GM18511 (cell line): ENCODE results near the gene MAPT.

ENCODE experiments used
- ATAC-seq: cut with Tn5 transposase; IDR thresholded peaks from one replicate; pipeline ENCODE4 v1.9.1; 2021; ENCODE audit warnings: mild to moderate bottlenecking, moderate library complexity; ENCODE audit not compliant: unreplicated experiment

The MAPT gene

GRCh38 chr17:45969726-45970125 lies 75.4 kb downstream of the MAPT start:
- no peak for ATAC-seq

- no peak for ATAC-seq
Observed at GRCh38 chr17:45970659-45971058, 76.3 kb downstream of the MAPT start.

GRCh38 chr17:45971698-45972141 lies 77.4 kb downstream of the MAPT start:
- no peak for ATAC-seq

- ATAC-seq = no peak
Observed at GRCh38 chr17:45972531-45972930, 78.2 kb downstream of the MAPT start.

GRCh38 chr17:45973099-45973780 lies 78.9 kb downstream of the MAPT start:
- ATAC-seq = no peak

- ATAC-seq = no peak
Observed at GRCh38 chr17:45973946-45974859, 79.8 kb downstream of the MAPT start.

- no peak for ATAC-seq
Observed at GRCh38 chr17:45974916-45975630, 80.7 kb downstream of the MAPT start.

- ATAC-seq = no peak
Observed at GRCh38 chr17:45975640-45976295, 81.4 kb downstream of the MAPT start.

GRCh38 chr17:45976391-45976754 lies 82.0 kb downstream of the MAPT start:
- ATAC-seq = no peak

GRCh38 chr17:45976755-45977505 lies 82.6 kb downstream of the MAPT start:
- no peak for ATAC-seq

GRCh38 chr17:45977506-45977824 lies 83.1 kb downstream of the MAPT start:
- no peak for ATAC-seq

- ATAC-seq = no peak
Observed at GRCh38 chr17:45977976-45978626, 83.7 kb downstream of the MAPT start.

GRCh38 chr17:45979137-45979536 lies 84.8 kb downstream of the MAPT start:
- no peak for ATAC-seq

- ATAC-seq = no peak
Observed at GRCh38 chr17:45980855-45981254, 86.5 kb downstream of the MAPT start.

GRCh38 chr17:45981306-45981705 lies 87.0 kb downstream of the MAPT start:
- ATAC-seq = no peak

- ATAC-seq = no peak
Observed at GRCh38 chr17:45982791-45983613, 88.6 kb downstream of the MAPT start.

- no peak for ATAC-seq
Observed at GRCh38 chr17:45983614-45984310, 89.4 kb downstream of the MAPT start.

- ATAC-seq = no peak
Observed at GRCh38 chr17:45984368-45984767, 90.0 kb downstream of the MAPT start.
